ENCODE data around the gene FUT6.

DNA sequence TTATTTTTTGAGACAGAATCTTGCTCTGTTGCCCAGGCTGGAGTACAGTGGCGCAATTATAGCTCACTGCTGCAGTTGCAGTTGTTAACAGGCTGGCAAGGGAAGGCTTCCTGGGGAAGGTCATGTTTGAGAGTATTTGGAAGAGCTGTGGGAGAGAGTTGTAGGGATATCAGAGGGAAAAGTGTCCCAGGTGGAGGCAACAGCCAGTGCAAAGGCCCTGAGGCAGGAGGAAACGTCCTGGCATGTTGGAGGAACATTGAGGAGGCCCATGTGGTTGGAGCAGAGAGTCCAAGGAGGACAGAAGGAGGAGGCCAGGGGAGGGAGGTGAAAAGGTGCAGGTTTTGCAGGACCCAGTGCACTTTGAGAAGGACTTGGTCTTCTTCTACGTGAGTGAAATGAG is 46.3 kb downstream of the FUT6 start:
- no peak for TF ChIP-seq CTCF (IDR thresholded peaks at IDR 0.05; ENCODE audit: low read depth, low read length)
- TF ChIP-seq MAX (IDR thresholded peaks at IDR 0.05; ENCODE audit: low read depth, low read length) = no peak
- no peak for TF ChIP-seq POLR2A (IDR thresholded peaks at IDR 0.05; ENCODE audit: extremely low read depth, insufficient read length)
- TF ChIP-seq MYC (IDR thresholded peaks at IDR 0.05; ENCODE audit: low read depth, low read length) = no peak
